WERI-Rb-1 (cell line): ENCODE results near the gene TMEM245.

Experiments used
- DNase-seq: peaks from one replicate; pipeline ENCODE4 v3.0.0-alpha.2; 2020
- H3K27ac ChIP-seq: fragments of 250-450 bp; sonication (Bioruptor Pico); 2 replicates; pipeline ENCODE4 v1.5.1; 2020; ENCODE audit warnings: mild to moderate bottlenecking, moderate library complexity
- H3K27me3 ChIP-seq: fragments of 250-450 bp; sonication (Bioruptor Pico); 2 replicates; pipeline ENCODE4 v1.5.1; 2021; ENCODE audit warnings: mild to moderate bottlenecking, low read depth, moderate library complexity; ENCODE audit not compliant: insufficient read depth, severe bottlenecking
- H3K36me3 ChIP-seq: fragments of 250-450 bp; sonication (Bioruptor Pico); 2 replicates; pipeline ENCODE4 v1.5.1; 2020; ENCODE audit warnings: mild to moderate bottlenecking, moderate library complexity
- H3K4me3 ChIP-seq: 2 replicates; pipeline ENCODE4 v1.5.1; 2011; ENCODE audit warnings: low read depth, mild to moderate bottlenecking, control low read depth, low read length
- H3K9me3 ChIP-seq: fragments of 250-450 bp; sonication (Bioruptor Pico); 2 replicates; pipeline ENCODE4 v1.5.1; 2021; ENCODE audit warnings: mild to moderate bottlenecking, moderate library complexity; ENCODE audit not compliant: severe bottlenecking
- TF ChIP-seq, protein P1 (sequence below): IDR thresholded peaks from 2 replicates; pipeline ENCODE4 v1.5.1; 2011; ENCODE audit warnings: low read depth, mild to moderate bottlenecking, control low read depth, inconsistent platforms, low read length

Gene TMEM245

GRCh38 chr9:109088221-109088620, 31.5 kb downstream of the TMEM245 start:
- no peaks in the 10 kb centered on the region for H3K27me3 ChIP-seq
- no peak for DNase-seq
- no peaks in the 10 kb centered on the region for H3K9me3 ChIP-seq
- H3K27ac ChIP-seq, result no peak overlapping the region
- peaks cover 78% of the 10 kb centered on the region for H3K36me3 ChIP-seq
- no peak overlapping the region for H3K4me3 ChIP-seq
- TF ChIP-seq, protein P1, sequence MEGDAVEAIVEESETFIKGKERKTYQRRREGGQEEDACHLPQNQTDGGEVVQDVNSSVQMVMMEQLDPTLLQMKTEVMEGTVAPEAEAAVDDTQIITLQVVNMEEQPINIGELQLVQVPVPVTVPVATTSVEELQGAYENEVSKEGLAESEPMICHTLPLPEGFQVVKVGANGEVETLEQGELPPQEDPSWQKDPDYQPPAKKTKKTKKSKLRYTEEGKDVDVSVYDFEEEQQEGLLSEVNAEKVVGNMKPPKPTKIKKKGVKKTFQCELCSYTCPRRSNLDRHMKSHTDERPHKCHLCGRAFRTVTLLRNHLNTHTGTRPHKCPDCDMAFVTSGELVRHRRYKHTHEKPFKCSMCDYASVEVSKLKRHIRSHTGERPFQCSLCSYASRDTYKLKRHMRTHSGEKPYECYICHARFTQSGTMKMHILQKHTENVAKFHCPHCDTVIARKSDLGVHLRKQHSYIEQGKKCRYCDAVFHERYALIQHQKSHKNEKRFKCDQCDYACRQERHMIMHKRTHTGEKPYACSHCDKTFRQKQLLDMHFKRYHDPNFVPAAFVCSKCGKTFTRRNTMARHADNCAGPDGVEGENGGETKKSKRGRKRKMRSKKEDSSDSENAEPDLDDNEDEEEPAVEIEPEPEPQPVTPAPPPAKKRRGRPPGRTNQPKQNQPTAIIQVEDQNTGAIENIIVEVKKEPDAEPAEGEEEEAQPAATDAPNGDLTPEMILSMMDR, result no peak

GRCh38 chr9:109087795-109088194, 32.0 kb downstream of the TMEM245 start:
- DNase-seq, result no peak
- Histone ChIP-seq H3K27ac (no peak overlapping the region), H3K36me3 (peaks cover 78% of the 10 kb centered on the region), H3K4me3 (no peak overlapping the region), H3K9me3 (no peaks in the 10 kb centered on the region), H3K27me3 (no peaks in the 10 kb centered on the region)
- TF ChIP-seq, protein P1, result no peak

- no peak for DNase-seq
- Histone ChIP-seq H3K27ac (no peak overlapping the region), H3K27me3 (no peaks in the 10 kb centered on the region), H3K36me3 (peaks cover 76% of the 10 kb centered on the region), H3K9me3 (no peaks in the 10 kb centered on the region), H3K4me3 (no peak overlapping the region)
- TF ChIP-seq, protein P1, result no peak
These were observed 33.5 kb downstream of the TMEM245 start for GRCh38 chr9:109086221-109086620.

DNA sequence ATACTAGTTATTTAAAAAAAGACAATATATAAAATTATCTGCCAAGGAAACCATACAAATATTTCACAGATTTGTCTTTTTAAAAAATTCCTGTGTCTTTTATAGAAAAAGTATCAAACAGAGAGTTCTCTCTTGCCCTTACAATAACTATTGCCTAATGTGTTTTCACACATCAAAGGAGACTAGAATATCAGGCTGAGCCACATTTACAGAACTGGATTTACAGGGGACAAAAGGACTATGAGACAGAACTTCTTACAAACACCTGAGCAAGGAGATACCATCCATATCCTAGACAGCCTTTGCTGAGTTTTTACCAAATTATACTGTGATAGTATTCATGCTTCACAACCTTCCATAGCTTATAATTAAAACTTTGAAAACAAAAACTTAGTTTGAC, 34.2 kb downstream of the TMEM245 start:
- no peak overlapping the region for H3K4me3 ChIP-seq
- no peak for DNase-seq
- no peaks in the 10 kb centered on the region for H3K9me3 ChIP-seq
- TF ChIP-seq, protein P1, result no peak
- no peak overlapping the region for H3K27ac ChIP-seq
- H3K36me3 ChIP-seq, result peaks cover 74% of the 10 kb centered on the region
- H3K27me3 ChIP-seq, result no peaks in the 10 kb centered on the region

- DNase-seq, result no peak
- no peaks in the 10 kb centered on the region for H3K9me3 ChIP-seq
- no peak overlapping the region for H3K27ac ChIP-seq
- H3K4me3 ChIP-seq, result no peak overlapping the region
- peaks cover 76% of the 10 kb centered on the region for H3K36me3 ChIP-seq
- TF ChIP-seq, protein P1, result no peak
- no peaks in the 10 kb centered on the region for H3K27me3 ChIP-seq
These were observed 35.8 kb downstream of the TMEM245 start for GRCh38 chr9:109083813-109084405.

DNA sequence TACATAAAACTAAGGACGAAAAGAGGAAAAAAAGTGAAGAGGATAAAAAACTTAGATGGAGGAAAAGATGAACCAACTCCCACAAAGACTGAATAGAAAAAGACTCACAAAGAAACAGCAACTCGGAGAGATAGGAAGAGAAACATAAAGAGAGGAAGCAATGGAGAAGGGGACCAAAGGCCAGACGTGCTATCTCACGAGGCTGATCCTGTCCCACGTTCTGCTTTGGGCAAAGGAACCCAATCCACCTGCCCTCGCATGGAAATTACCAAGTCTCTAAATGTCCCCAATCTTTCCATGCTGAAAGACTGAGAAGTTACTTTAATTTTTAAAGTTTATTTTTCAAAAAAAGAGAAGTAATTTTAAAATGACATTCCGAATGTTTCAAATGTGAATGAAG, 36.6 kb downstream of the TMEM245 start:
- H3K4me3 ChIP-seq, result no peak overlapping the region
- DNase-seq, result no peak
- H3K9me3 ChIP-seq, result no peaks in the 10 kb centered on the region
- no peaks in the 10 kb centered on the region for H3K27me3 ChIP-seq
- TF ChIP-seq, protein P1, result no peak
- no peak overlapping the region for H3K27ac ChIP-seq
- peaks cover 77% of the 10 kb centered on the region for H3K36me3 ChIP-seq
